HG03432 (cell line): ENCODE results near the gene UBE4B.
"Not testable (repeated sequence)": the region's sequence is repeated elsewhere in the genome, so short reads cannot be mapped to it uniquely, and the experiment has no call there.

Experiments
- ATAC-seq: cut with Tn5 transposase; IDR thresholded peaks from one replicate; pipeline ENCODE4 v1.9.1; 2021; ENCODE audit warnings: mild to moderate bottlenecking, moderate library complexity; ENCODE audit not compliant: unreplicated experiment

Gene UBE4B

GRCh38 chr1:10032590-10033358 lies at the start of gene UBE4B:
UBE4B (plus strand) TSS chr1:10032958; CDS start chr1:10033671, 713 bp downstream.
- ATAC-seq, result peak; percentile 97

DNA sequence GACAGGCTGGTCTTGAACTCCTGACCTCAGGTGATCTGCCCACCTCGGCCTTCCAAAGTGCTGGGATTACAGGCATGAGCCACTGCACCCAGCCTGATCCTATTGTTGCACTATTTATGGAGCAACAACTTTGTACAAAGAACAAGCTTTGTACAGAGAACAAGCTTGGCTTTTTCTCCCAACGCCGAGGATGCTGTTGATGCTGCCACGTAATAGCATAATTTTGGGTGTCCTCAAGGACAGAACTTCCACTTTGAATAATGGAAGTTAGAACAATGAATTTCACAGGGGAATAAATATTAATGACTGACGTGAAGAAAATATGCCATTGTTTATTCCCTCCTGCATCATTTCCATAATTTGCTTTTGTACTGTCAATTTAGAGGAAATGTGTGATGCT lies 48.5 kb upstream of the UBE4B start:
- no peak for ATAC-seq

DNA sequence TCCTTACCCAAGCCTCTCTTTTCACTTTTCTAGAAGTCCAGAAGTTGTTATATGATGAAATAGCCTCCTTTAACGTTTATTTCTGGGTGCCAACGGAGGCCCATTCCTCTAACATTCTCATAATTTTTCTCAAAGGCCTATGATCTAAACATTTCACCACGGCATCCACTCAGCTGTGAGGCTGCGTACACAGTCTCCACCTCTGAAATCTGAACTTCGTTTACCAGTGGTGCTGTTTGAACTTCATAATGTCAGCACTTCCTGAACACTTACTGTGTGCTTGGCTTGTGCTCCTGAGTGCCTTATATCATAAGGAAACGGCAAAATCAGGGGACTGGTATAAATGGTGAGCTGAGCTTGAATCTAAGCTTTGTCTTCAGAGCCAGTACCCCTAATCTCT lies 47.8 kb upstream of the UBE4B start:
- ATAC-seq, result no peak

DNA sequence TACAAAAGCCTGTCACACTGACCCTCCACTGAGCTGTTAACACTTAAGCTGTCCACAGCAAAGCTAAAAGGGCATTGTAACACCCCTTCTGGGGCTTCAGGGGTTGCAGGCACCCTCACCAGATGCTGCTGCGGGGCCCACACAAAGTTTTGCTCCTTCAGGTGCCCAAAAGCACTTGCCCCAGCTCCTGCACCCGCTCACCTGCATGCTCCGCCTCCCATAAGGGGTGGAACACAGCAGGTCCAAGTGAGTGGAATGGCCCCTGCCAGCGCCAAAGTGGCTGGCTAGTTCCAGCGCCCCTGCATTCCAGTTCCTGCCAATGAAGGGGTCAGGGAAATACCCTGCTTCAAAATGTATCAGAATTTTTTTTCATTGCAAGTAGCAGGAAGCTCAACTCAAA lies 43.0 kb upstream of the UBE4B start:
- no peak for ATAC-seq

DNA sequence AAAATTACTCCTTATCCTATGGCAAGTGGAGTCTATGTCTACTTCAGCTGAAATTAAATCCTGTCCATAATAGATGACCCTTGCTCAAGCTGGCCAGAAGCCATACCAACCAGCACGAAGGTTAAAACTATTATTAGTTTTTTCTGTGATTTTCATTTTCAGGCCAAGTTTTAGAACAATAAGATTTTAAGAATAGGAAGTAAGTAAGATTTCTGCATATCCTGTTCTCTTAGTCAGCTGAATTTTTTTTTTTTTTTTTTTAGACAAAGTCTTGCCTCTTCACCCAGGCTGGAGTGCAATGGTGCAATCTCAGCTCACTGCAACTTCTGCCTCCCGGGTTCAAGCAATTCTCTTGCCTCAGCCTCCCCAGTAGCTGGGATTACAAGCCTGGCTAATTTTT lies 41.8 kb upstream of the UBE4B start:
- no peak for ATAC-seq

GRCh38 chr1:9992910-9993309 lies 39.8 kb upstream of the UBE4B start:
- ATAC-seq, result no peak

DNA sequence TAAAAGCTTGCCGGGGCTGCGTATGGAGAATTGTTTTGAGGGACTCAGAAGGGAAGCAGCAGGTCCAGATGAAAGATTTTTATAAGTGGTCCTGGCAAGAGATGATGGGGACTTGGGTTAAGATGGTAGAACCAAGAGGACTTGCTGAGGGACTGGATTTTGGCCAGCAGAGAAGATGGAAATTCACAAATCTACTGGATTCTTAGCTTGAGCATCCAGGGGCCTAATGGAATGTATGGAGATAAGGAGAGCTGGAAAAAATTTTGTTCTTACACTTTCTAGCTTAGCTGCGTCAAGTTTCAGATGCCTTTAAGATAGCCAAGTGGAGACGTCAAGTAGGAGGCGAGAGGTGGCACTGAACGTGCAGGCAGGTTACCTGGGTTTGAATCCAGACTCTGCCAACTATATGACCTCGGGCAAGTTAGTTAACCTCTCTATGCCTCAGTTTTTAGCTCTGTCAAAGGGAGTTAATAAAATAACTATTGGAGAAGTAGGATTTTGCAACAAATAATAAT lies 39.1 kb upstream of the UBE4B start:
- no peak for ATAC-seq

DNA sequence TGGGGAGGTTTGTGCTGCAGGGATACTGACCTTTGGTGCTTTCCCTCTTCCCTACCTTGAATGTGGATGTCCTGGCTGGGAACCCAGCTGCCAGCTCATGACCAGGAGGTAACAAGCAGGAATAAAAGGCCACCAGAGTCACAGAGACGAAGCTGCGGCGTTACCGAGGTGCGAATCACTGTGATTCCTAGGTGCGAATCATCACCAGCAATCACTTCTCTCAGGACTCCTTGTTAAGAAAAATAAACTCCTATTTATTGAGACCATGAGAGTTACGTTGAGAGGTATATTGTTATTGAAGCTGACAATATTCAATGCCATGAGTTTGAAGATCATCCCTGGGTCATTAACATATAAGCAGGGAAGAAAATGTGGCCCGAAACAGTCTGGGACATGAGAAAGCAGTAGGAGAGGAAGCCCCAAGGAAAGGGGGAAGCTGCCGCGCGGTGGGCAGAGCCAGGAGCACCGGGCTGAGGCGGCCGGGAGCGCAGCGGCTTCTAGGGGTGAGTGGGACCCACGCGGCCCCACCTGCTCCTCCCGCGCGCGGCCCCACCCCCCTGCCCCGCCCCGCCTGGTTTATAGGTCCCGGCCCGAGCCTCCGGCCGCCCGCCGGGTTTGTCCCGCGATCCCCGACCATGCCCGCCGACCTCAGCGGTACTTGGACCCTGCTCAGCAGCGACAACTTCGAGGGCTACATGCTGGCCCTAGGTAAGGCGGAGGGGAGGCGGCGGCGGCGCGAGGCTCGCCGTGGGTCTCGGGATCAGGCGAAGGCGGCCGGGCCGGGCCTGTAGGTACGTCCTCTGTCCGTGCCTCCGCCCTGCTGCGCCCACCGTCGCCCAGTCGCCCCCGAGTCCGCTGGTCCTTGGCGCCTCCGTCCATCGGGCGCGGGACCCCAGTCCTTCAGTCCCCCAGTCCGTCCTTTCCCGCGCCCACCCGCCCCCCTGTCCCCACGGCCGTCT lies 35.9 kb upstream of the UBE4B start, which contains the start of gene RBP7:
Gene RBP7 (plus strand): TSS at position 605 of the 959 bp plus-strand sequence. CDS start 31 bp downstream, at position 636.
- no peak for ATAC-seq

- ATAC-seq, result no peak
Measured at GRCh38 chr1:10001016-10001665, 31.6 kb upstream of the UBE4B start.

DNA sequence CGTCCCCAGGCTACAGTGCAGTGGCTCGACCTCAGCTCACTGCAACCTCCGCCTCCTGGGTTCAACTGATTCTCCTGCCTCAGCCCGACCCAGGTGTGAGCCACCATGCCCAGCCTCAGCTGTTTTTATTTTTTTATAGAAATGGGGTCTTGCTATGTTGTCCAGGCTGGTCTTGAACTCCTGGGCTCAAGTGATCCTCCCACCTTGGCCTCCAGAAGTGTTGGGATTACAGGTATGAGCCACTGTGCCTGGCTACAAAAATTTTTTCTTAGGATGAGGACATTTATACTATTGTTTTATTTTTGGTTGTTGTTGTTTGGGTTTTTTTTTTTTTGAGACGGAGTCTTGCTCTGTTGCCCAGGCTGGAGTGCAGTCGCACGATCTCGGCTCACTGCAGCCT lies 27.5 kb upstream of the UBE4B start:
- ATAC-seq, result not testable (repeated sequence)

DNA sequence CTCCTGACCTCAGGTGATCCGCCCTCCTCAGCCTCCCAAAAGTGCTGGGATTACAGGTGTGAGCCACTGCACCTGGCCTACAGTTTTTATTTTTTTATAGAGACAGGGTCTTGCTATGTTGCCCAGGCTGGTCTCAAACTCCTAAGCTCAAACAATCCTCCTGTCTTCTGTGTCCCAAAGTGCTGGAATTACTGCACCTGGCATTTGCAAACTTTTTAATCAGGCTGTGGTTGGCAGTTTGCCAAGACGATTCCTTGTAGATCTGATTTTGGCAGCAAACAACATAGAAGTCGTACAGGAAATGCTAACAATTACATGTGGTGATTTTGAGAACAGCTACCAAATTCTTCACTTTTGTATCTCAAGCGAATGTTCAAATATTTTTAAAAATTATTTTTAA lies 25.6 kb upstream of the UBE4B start:
- no peak for ATAC-seq

DNA sequence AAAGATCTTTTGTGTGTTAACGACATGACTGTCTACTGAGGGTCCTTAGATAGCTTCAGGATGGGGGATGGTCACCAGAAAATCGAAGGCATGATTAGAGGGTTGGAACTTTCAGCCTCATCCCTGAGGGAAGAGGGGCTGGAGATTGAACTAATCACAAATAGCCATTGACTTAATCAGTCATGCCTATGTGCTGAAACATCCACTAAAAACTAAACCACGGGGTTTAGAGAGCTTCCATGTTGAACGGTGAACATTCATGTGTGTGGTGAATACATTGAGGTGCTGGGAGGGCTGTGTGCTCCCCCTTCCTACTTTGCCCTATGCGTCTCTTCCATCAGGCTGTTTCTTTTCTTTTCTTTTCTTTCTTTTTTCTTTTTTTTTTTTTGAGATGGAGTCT lies 18.7 kb upstream of the UBE4B start:
- no peak for ATAC-seq

DNA sequence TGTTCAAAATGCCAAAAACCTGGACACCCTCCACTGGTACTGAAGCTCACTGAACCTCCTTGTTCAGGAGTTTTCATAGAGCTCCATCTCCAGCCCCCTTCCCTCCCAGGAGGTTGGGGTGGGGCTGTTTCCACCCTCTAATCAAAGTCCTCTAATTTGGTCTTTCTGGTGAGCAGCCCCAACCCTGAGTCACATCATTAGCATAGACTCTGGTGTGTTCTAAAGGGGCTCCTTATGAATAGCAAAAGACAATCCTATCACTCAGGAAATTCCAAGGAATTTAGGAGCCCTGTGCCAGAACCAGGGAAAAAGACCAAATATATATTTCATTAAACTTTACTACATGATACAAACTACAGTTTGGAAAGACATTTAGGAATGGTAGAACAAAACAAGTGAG lies 13.2 kb upstream of the UBE4B start:
- ATAC-seq, result no peak

GRCh38 chr1:10020086-10020485 lies 12.7 kb upstream of the UBE4B start:
- ATAC-seq, result no peak

DNA sequence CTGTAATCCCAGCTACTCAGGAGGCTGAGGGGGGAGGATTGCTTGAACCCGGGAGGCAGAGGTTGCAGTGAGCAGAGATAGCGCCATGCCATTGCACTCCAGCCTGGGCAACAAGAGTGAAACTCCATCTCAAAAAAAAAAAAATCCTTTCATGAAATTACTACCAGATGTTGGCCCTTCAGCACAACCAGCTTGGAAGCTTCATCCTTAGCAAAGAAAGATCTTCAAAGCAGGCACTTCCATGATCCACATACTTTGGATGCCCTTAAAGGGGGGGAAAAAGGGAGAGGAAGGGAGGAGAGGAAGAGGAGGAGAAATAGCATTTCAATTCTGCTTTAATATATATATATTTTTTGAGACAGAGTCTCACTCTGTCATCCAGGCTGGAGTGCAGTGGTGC lies 12.1 kb upstream of the UBE4B start:
- not testable (repeated sequence) for ATAC-seq

- ATAC-seq, result not testable (repeated sequence)
Measured at GRCh38 chr1:10021992-10022391, 10.8 kb upstream of the UBE4B start.

- no peak for ATAC-seq
Measured at GRCh38 chr1:10022656-10023055, 10.1 kb upstream of the UBE4B start.

- ATAC-seq, result no peak
Measured at GRCh38 chr1:10025354-10025753, 7.4 kb upstream of the UBE4B start.

GRCh38 chr1:10027027-10027426 lies 5.7 kb upstream of the UBE4B start:
- no peak for ATAC-seq

- not testable (repeated sequence) for ATAC-seq
Measured at GRCh38 chr1:10028956-10029500, 3.7 kb upstream of the UBE4B start.

DNA sequence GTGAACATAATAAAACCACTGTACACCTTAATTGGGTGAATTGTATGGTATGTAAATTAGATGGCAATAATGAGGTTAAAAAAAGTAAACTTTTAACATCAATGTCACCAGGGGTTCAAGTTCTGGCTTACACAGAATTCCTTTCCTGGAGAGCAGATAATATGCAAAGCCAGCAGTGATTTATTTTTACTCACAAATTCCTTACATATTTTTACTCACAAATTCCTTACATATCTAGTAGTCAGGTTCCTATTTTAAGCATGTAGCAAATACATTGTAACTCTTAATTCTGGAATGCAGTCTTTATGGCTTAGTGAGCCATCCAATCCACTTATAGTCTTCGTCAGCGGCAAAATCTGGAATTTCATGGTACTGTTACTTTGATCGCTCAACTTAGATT lies 1.3 kb upstream of the UBE4B start:
- no peak for ATAC-seq
